ENCODE data around the gene DAPK1.

DNA sequence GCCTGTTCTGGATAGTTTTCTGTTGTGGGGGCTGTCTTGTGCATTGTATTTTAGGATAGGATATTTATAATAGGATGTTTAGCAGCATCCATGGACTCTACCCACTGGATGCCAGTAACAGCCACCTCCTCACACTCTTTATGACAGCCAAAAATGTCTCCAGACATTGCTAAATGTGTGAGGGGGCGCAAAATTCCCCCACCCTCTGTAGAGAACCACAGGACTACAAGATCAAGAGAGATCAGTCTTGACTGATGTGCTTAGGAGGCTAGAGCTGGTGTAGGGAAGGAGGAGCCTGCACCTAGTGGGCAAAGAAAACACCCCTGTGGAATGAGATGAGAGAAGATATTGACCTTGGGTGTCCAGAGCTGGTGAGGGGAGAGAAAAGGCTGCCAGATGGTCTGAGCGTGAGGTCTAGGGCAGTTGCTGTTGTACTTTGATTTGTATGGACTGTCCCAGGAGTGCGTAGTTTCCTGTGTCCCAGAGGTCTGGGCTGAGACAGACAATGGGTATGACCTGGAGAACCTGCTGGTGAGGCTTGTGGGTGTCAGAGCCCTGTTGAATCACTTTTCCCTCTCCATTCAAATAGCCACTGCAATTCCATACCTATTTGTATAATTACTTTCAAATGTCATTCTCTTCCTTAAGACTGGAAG lies 16.3 kb downstream of the DAPK1 start:
- TF ChIP-seq CTCF (conservative IDR thresholded peaks at IDR 0.05 in 1 of 2, IDR thresholded peaks at IDR 0.05 in 1 of 2; ENCODE audit: extremely low read depth in 1 of 2, insufficient read depth in 1 of 2, low read depth in 1 of 2, low read length in 2 of 2) (no peak), EZH2 (IDR thresholded peaks at IDR 0.05; ENCODE audit: borderline replicate concordance, low read length) (no peak)
